RPMI8226 (cell line): ENCODE results near the gene CPAMD8.

Experiments
- DNase-seq: peaks from one replicate; pipeline ENCODE4 v3.0.0-alpha.2; 2015

The CPAMD8 gene

GRCh38 chr19:16872728-16873127, 153.9 kb downstream of the CPAMD8 start:
- DNase-seq = no peak

GRCh38 chr19:16871871-16872270, 154.7 kb downstream of the CPAMD8 start:
- no peak for DNase-seq

GRCh38 chr19:16869331-16869972, 157.2 kb downstream of the CPAMD8 start:
- DNase-seq = no peak

GRCh38 chr19:16868423-16869130, 158.0 kb downstream of the CPAMD8 start:
- DNase-seq = no peak

- no peak for DNase-seq
These were observed 159.4 kb downstream of the CPAMD8 start for GRCh38 chr19:16867211-16867610.

- no peak for DNase-seq
These were observed 163.7 kb downstream of the CPAMD8 start for GRCh38 chr19:16862826-16863415.

GRCh38 chr19:16861834-16862233, 164.8 kb downstream of the CPAMD8 start:
- no peak for DNase-seq

- DNase-seq = no peak
These were observed 165.6 kb downstream of the CPAMD8 start for GRCh38 chr19:16861011-16861410.

- DNase-seq = no peak
These were observed 166.5 kb downstream of the CPAMD8 start for GRCh38 chr19:16860118-16860517.

GRCh38 chr19:16859626-16860025, 167.0 kb downstream of the CPAMD8 start:
- DNase-seq = no peak

GRCh38 chr19:16856091-16856490, 170.5 kb downstream of the CPAMD8 start:
- DNase-seq = no peak

GRCh38 chr19:16853066-16853465, 173.5 kb downstream of the CPAMD8 start:
- DNase-seq = no peak

- no peak for DNase-seq
These were observed 175.4 kb downstream of the CPAMD8 start for GRCh38 chr19:16851031-16851712.

GRCh38 chr19:16850133-16850532, 176.5 kb downstream of the CPAMD8 start:
- no peak for DNase-seq

GRCh38 chr19:16849168-16849567, 177.4 kb downstream of the CPAMD8 start:
- DNase-seq = no peak

GRCh38 chr19:16847430-16847829, 179.2 kb downstream of the CPAMD8 start:
- DNase-seq = no peak

GRCh38 chr19:16846901-16847300, 179.7 kb downstream of the CPAMD8 start:
- no peak for DNase-seq
